ENCODE data around the gene SLC6A19. TPM values are rescaled to one million over a fixed set of nuclear protein-coding genes. Genes with fewer than 3 reads are reported as not detected.

SLC6A19 gene
- total RNA-seq, 4 donors from 2014 or later, result 9.9 to 934 (median 516) TPM

DNA sequence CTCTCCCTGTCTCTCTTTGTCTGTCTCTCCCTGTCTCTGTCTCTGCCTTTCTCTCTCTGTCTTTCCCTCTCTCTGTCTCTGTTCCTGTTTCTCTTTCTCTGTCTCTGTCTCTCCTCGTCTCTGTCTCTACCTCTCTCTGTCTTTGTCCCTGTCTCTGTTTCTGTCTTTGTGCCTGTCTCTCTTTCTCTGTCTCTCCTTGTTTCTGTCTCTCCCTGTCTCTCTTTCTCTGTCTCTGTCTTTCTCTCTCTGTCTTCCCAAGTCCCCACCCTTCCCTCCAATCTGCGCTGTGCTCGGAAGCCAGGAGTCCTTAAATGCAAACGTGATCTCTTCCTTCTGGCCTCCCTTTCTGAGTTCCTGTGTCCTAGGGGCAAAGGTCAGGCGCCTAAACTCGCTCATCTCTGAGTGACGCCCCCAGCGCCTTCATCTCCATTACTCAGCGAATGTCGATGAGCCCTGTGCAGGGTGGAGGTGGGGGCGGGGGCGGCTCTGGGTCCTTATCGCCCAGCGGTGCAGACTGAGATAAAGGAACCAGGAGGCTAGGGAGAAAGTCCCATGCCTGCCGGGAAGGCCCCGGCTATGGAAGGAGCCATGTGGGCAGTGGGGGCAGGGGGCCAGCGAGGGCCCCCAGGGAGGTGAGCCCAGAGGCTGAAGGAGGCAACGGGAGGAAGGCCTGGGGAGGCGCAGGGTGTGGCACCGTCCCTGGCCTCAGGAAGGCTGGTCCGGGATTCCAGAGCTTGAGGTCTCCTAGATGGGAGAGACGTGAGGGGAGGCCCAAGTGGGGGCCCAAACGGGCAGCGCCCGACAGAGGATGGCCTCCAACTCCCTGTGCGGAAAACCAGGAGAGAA, 1.5 kb upstream of the SLC6A19 start:
- peak overlapping the region in 2 of 4 donors; percentile 64 to 65 for H3K4me3 ChIP-seq
- peaks cover 0 to 5% (median 0%) of the 10 kb centered on the region in 4 donors for H3K4me1 ChIP-seq
- no peaks in the 10 kb centered on the region for H3K27me3 ChIP-seq
- TF ChIP-seq POLR2A (IDR thresholded peaks at IDR 0.05) (peak; percentile 16 to 61), CTCF (IDR thresholded peaks at IDR 0.05) (no peak)
- peak overlapping the region in 3 of 4 donors; percentile 80 to 97 (median 92) for H3K27ac ChIP-seq
- DNase-seq, result peak in 2 of 3 donors; percentile 85 to 86
- H3K36me3 ChIP-seq, result peaks cover 0 to 7% (median 0%) of the 10 kb centered on the region in 3 donors
- no peaks in the 10 kb centered on the region for H3K9me3 ChIP-seq

DNA sequence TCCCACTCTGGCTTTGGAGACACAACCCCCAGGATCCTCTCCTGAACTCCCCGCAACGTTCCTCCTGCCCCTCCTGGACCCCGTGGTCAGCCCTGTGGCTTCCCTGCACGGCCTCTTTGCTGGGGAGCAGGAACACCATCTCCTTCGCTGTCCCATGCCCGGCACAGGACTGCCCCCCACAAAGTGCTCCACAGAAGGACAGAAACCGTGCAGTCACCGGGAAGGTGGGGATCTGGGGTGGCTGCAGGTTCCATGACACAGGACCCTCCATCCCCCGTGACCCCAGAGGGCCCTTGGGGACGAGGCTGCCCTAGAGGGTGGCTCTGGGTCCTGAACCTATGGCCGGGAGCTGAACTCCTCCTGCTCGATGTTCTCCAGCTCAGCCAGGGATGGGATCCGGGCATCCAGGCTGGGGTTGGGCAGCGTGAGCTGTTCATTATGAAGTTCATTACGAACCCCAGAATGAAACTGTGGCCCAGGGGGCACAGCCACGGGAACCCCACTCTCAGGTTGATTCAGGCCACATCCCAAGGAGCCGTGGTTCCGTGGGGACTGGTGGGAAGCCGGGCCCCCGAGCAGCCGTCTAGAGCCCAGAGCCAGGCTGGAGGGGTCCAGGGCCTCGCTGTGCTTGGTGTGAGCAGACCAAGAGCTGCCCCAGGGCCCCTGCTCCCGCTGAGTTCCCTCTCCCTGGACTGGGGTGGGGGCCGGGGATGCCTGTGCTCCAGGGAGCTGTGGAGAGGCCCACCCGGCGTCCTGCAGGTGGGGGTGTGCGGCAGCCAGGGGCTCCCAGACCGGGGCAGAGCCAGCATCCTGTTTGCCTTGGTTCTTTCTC, 684 bp upstream of the SLC6A19 start:
- H3K4me1 ChIP-seq, result peaks cover 0 to 10% (median 0%) of the 10 kb centered on the region in 4 donors
- H3K27me3 ChIP-seq, result no peaks in the 10 kb centered on the region
- TF ChIP-seq CTCF (IDR thresholded peaks at IDR 0.05), result no peak
- TF ChIP-seq POLR2A (IDR thresholded peaks at IDR 0.05), result no peak
- peak in 1 of 3 donors; percentile 54 for DNase-seq
- peaks cover 0 to 7% (median 0%) of the 10 kb centered on the region in 3 donors for H3K36me3 ChIP-seq
- H3K27ac ChIP-seq, result peak overlapping the region in 3 of 4 donors; percentile 80 to 97 (median 92)
- H3K4me3 ChIP-seq, result peak overlapping the region in 2 of 4 donors; percentile 64 to 65
- H3K9me3 ChIP-seq, result no peaks in the 10 kb centered on the region

DNA sequence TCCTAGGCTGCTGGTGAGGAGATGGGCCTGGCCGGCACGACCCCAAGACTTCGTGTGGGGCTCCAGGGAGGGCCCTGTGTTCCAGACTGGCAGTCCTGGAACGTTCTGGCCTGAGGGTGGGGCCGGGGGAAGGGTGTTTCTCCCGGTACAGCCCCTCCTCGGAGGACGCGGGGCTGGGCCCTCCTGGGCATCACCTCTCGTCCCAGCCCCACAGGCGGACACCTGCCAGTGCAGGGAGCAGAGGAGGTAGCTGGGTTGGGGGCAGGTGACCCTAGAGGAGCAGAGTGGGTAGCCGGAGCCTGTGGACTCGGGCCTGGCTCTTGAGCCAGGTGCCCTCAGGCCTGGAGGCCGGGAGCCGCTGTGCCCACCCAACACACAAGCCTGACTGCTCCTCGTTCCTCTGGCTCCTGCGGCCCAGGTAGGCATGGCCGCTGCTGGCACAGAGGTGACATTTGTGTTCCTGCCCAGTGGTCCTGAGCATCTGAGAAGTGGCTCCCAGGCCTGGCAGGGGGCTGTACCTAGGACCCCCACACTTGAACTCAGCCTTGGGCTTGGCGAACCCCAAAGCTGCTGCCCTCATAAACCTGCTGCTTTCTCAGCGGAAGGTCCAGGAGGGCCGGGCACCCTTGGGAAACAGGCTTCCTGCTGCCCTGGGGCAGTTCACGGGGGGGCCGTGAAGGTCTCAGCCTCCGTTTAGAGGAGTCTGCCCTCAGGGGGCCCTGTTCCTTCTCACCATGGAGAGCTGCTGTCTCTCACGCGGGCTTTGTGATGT, 817 bp downstream of the SLC6A19 start:
- H3K4me3 ChIP-seq, result peak overlapping the region in 3 of 4 donors; percentile 29 to 65 (median 64)
- peaks cover 0 to 15% (median 0%) of the 10 kb centered on the region in 4 donors for H3K4me1 ChIP-seq
- peak in 2 of 3 donors; percentile 64 to 66 for DNase-seq
- TF ChIP-seq CTCF (IDR thresholded peaks at IDR 0.05) (peak in 3 of 6 experiments; percentile 33 to 44 (median 35)), POLR2A (IDR thresholded peaks at IDR 0.05) (no peak)
- no peaks in the 10 kb centered on the region for H3K27me3 ChIP-seq
- no peaks in the 10 kb centered on the region for H3K9me3 ChIP-seq
- H3K36me3 ChIP-seq, result peaks cover 0 to 13% (median 0%) of the 10 kb centered on the region in 3 donors
- peak overlapping the region in 3 of 4 donors; percentile 80 to 97 (median 92) for H3K27ac ChIP-seq

DNA sequence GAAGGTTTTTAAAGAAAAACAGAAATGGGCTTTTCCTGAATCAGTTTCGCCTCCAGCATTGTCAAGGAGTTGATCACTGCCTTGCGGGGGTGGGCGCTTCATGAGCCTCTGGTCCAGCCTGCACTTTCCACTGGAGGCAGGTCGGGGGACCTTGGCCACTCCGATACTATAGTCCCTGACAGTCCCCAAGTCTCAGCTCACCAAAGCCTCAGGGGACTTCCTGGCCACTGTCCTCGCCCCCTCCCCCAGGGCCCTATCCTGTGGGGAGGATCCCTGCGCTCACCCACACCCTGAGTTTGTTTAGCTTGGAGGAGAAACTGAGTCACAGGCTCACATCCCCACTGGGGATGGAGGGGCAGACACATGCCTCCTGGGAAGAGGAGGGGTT, 1.4 kb downstream of the SLC6A19 start:
- H3K4me3 ChIP-seq, result peak overlapping the region in 3 of 4 donors; percentile 29 to 65 (median 64)
- H3K27me3 ChIP-seq, result no peaks in the 10 kb centered on the region
- peak in 1 of 3 donors; percentile 43 for DNase-seq
- no peaks in the 10 kb centered on the region for H3K9me3 ChIP-seq
- peaks cover 0 to 15% (median 0%) of the 10 kb centered on the region in 4 donors for H3K4me1 ChIP-seq
- H3K36me3 ChIP-seq, result peaks cover 0 to 13% (median 0%) of the 10 kb centered on the region in 3 donors
- TF ChIP-seq POLR2A (IDR thresholded peaks at IDR 0.05), result no peak
- no peak for TF ChIP-seq CTCF (IDR thresholded peaks at IDR 0.05)
- peak overlapping the region in 2 of 4 donors; percentile 92 to 97 for H3K27ac ChIP-seq

Data from Peyer's patch (tissue), 4 donors.